ENCODE data around the gene LMAN1L. TPM values are rescaled to one million over a fixed set of nuclear protein-coding genes. Genes with fewer than 3 reads are reported as not detected.

Gene LMAN1L
- total and polyA plus RNA-seq, 9 donors = not detected

GRCh38 chr15:74809242-74809641 lies 3.4 kb upstream of the LMAN1L start:
- H3K4me3 ChIP-seq = no peak overlapping the region
- TF ChIP-seq EP300 (IDR thresholded peaks at IDR 0.05) (no peak), POLR2A (IDR thresholded peaks at IDR 0.05) (no peak), CTCF (IDR thresholded peaks at IDR 0.05) (no peak)
- no peak for DNase-seq
- H3K36me3 ChIP-seq = no peaks in the 10 kb centered on the region
- H3K9me3 ChIP-seq = no peaks in the 10 kb centered on the region
- H3K4me1 ChIP-seq (ENCODE audit: insufficient read depth) = no peaks in the 10 kb centered on the region
- 70 to 79% (median 74%) methylated on average over 5 of the region's 5 CpGs for WGBS, 3 donors
- intact Hi-C loops (cut with DNase I) = no loop called here
- H3K27me3 ChIP-seq = no peaks in the 10 kb centered on the region
- H3K27ac ChIP-seq = no peak overlapping the region

DNA sequence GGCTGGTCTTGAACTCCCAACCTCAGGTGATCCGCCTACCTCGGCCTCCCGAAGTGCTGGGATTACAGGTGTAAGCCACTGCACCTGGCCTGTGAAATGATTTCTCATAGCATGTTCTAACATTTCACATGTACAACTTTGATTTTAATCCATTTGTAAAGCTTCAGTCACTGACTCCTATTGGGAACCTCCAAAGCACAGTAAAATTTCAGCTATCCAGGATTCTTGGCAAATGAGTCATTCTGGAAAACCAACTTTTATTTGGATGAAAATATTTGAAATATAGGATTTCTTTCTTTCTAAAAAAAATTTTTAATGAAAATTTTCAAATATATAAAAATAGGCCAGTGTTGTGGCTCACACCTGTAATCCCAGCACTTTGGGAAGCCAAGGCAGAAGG lies 2.7 kb upstream of the LMAN1L start:
- H3K4me1 ChIP-seq (ENCODE audit: insufficient read depth) = no peaks in the 10 kb centered on the region
- TF ChIP-seq POLR2A (IDR thresholded peaks at IDR 0.05) = no peak
- TF ChIP-seq CTCF (IDR thresholded peaks at IDR 0.05) = no peak
- no peak for TF ChIP-seq EP300 (IDR thresholded peaks at IDR 0.05)
- no peak for DNase-seq
- H3K4me3 ChIP-seq = no peak overlapping the region
- H3K27ac ChIP-seq = no peak overlapping the region
- WGBS, 3 donors = 86 to 90% (median 89%) methylated on average over 3 of the region's 3 CpGs
- no peaks in the 10 kb centered on the region for H3K36me3 ChIP-seq
- H3K27me3 ChIP-seq = no peaks in the 10 kb centered on the region
- H3K9me3 ChIP-seq = no peaks in the 10 kb centered on the region
- intact Hi-C loops (cut with DNase I) = loop anchor here in 1 of 4 donors (10.0 kb wide), 1 partner anchor 65 kb away; the partner anchor contains the start of gene SCAMP2

DNA sequence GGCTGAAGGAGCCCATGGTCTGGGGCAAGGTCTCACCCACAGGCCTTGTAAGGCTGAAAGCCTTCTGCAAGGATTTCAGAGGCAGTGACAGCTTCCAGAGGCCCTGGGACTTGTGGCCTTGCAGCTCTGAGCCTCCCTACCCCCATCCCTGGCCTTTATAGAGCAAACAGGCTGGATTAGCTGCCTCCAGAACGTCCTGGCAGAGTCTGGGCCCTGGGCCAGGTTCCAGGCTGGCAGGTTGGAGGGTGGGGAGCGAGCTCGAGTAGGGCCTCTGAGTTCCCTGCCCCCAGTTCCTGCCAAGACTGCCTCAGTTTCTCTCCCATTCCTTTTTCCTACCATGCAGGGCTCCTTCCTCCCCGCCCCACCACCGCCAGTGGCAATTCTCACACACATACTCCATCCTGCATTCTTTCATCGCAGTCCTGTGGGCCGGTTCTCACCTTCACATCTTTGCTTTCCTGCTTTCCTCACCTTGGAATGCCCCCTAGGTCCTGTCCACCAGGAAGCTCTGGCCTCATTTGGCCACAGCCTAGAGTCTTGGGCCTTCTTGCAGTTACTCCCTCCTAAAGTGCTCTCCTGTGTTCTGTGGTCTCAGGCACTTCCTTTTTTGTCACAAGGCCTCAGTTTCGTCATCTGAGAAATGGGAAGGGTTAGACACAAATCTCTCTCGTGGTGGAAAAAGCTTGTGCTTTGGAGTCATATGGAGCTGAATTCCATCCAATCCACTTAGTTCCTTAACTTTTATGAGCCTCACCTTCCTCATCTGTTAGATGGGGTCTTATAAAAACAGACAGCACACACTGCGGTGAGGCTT lies 2.7 kb downstream of the LMAN1L start:
- TF ChIP-seq EP300 (IDR thresholded peaks at IDR 0.05) = no peak
- TF ChIP-seq CTCF (IDR thresholded peaks at IDR 0.05) = no peak
- TF ChIP-seq POLR2A (IDR thresholded peaks at IDR 0.05) = no peak
- Histone ChIP-seq H3K27ac (no peak overlapping the region), H3K4me1 (ENCODE audit: insufficient read depth) (no peaks in the 10 kb centered on the region), H3K4me3 (no peak overlapping the region), H3K36me3 (no peaks in the 10 kb centered on the region), H3K27me3 (no peaks in the 10 kb centered on the region), H3K9me3 (no peaks in the 10 kb centered on the region)
- WGBS, 3 donors = 72 to 81% (median 79%) methylated on average over 10 of the region's 10 CpGs
- no peak for DNase-seq
- intact Hi-C loops (cut with DNase I) = loop anchor here in 1 of 4 donors (10.0 kb wide), 1 partner anchor 59 kb away; the partner anchor contains the start of gene SCAMP2

DNA sequence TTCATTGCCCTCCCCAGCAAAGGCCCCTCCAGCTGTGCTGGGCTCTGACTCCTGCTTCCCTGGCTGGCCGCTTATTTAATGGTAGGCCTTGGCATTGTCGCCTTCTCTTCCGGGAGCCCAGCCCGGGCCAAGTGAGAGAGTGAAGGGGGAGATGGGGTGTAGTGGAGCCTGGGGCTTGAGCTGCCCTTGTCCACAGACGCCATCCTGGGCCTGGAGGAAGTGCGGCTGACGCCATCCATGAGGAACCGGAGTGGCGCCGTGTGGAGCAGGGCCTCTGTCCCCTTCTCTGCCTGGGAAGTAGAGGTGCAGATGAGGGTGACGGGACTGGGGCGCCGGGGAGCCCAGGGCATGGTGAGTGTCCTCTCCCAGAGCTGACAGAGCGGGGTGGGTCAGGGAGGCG lies 3.3 kb downstream of the LMAN1L start:
- no peak for TF ChIP-seq EP300 (IDR thresholded peaks at IDR 0.05)
- no peak for TF ChIP-seq CTCF (IDR thresholded peaks at IDR 0.05)
- no peak for TF ChIP-seq POLR2A (IDR thresholded peaks at IDR 0.05)
- Histone ChIP-seq H3K27me3 (no peaks in the 10 kb centered on the region), H3K4me1 (ENCODE audit: insufficient read depth) (no peaks in the 10 kb centered on the region), H3K36me3 (no peaks in the 10 kb centered on the region), H3K9me3 (no peaks in the 10 kb centered on the region), H3K4me3 (no peak overlapping the region), H3K27ac (no peak overlapping the region)
- WGBS, 3 donors = 85 to 89% (median 85%) methylated on average over 15 of the region's 15 CpGs
- intact Hi-C loops (cut with DNase I) = loop anchor here in 1 of 4 donors (10.0 kb wide), 1 partner anchor 59 kb away; the partner anchor contains the start of gene SCAMP2
- DNase-seq = no peak

Measured in ovary (tissue), 9 donors.